Hematopoietic multipotent progenitor cell (in vitro differentiated cells): Measurements from ENCODE around the gene ACAP1. TPM values are rescaled to one million over a fixed set of nuclear protein-coding genes. Genes with fewer than 3 reads are reported as not detected.
"Not testable (repeated sequence)": the region's sequence is repeated elsewhere in the genome, so short reads cannot be mapped to it uniquely, and the experiment has no call there.

Experiments
- DNase-seq, 3 donors: peaks; one replicate each; pipeline ENCODE4 v3.0.0-alpha.2; 2011 to 2015; ENCODE audit warnings: low read depth in 2 of 3, low spot score in 2 of 3
- total RNA-seq: library from RNA; depleted of rRNA; stranded (reverse); fragments of >200 nt; gene quantifications from one replicate; pipeline ENCODE4 v1.2.3, GENCODE V29; 2012

The ACAP1 gene
- total RNA-seq, 1 donor = 109 TPM

GRCh38 chr17:7328840-7329373 is 7.4 kb upstream of the ACAP1 start, which contains the start of gene NEURL4:
TSS of gene NEURL4 (minus strand) at chr17:7329335. CDS start at chr17:7329312, 23 bp downstream.
- peak in 2 of 3 donors; percentile 34 to 46 for DNase-seq

GRCh38 chr17:7329374-7329996 is 6.8 kb upstream of the ACAP1 start:
- DNase-seq = peak; percentile 93 to 99 (median 99)

GRCh38 chr17:7329997-7330637 is 6.2 kb upstream of the ACAP1 start:
- peak in 2 of 3 donors; percentile 80 to 90 for DNase-seq

GRCh38 chr17:7330638-7331015 is 5.7 kb upstream of the ACAP1 start:
- DNase-seq = no peak

GRCh38 chr17:7332111-7332510 is 4.2 kb upstream of the ACAP1 start:
- no peak for DNase-seq

DNA sequence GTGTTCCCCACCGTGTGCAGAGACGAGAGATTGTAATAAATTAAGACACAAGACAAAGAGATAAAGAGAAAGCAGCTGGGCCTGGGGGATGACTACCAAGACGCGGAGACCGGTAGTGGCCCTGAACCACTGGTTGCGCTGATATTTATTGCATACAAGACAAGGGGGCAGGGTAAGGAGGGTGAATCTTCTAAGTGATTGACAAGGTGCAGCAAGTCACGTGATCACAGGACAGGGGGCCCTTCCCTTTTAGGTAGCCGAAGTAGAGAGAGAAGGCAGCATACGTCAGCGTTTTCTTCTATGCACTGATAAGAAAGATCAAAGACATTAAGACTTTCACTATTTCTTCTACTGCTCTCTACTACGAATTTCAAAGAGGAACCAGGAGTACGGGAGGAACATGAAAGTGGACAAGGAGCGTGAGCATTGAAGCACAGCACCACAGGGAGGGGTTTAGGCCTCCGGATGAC is 3.7 kb upstream of the ACAP1 start:
- not testable (repeated sequence) for DNase-seq

GRCh38 chr17:7334938-7335538 is 1.3 kb upstream of the ACAP1 start:
- no peak for DNase-seq

DNA sequence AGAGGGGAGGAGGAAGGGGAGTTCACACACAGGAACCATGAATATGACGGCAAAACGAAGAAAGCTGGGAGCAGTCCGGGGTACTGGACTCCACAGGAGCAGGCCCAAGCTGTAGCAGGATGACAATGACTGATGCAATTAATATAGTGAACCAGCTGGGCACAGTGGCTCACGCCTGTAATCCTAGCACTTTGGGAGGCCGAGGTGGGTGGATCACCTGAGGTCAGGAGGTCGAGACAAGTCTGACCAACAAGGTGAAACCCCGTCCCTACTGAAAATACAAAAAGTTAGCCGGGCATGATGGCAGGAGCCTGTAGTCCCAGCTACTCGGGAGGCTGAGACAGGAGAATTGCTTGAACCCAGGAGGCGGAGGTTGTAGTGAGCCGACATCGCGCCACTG is 564 bp upstream of the ACAP1 start:
- not testable (repeated sequence) for DNase-seq

DNA sequence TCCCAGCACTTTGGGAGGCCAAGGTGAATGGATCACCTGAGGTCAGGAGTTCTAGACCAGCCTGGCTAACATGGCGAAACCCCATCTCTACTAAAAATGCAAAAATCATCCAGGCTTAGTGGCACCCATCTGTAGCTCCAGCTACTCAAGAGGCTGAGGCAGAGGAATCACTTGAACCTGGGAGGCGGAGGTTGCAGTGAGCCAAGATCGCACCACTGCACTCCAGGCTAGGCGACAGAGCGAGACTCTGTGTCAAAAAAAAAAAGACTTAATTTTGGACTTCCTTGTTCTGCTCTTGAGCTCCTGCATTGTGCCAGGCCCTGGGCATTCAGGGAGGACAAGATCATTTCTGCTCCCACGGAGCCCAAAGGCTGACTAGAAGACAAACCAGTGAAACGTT is 1.3 kb downstream of the ACAP1 start:
- not testable (repeated sequence) for DNase-seq

DNA sequence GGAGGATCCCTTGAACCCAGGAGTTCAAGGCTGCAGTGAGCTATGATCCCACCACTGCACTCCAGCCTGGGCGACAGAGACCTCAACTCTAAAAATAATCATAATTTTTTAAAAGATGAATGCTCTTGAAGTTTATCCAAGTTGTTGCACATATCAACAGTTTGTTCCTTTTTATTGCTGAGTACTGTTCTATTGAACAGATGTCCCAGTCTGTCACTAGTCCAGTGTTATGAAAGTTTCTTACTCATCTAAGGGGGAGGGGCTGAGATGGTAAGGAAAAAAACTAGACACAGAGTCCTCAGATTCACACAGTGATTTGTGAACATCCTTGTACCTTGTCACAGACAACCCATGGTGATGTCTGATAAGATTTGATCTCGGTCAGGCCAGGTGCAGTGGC is 3.9 kb downstream of the ACAP1 start:
- no peak for DNase-seq

GRCh38 chr17:7341842-7342241 is 5.5 kb downstream of the ACAP1 start:
- DNase-seq = no peak

DNA sequence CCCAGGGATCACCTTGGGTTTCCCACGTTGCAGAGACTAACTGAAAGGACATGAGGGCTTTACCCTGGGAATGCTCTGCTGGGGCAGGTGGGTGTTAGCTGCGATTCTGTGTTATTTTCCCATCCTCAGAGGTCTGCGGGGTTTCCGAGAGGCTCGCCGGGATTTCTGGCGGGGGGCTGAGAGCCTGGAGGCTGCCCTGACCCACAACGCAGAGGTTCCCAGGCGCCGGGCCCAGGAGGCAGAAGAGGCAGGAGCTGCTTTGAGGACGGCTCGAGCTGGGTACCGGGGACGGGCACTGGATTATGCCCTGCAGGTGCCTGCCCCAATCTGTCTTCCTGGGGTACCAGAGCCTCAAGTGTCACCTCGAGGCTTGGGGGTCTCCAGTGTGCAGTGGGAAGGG is 6.9 kb downstream of the ACAP1 start:
- no peak for DNase-seq

GRCh38 chr17:7346761-7347614 is 10.7 kb downstream of the ACAP1 start:
- DNase-seq = no peak

GRCh38 chr17:7347630-7348477 is 11.5 kb downstream of the ACAP1 start:
- DNase-seq = no peak

DNA sequence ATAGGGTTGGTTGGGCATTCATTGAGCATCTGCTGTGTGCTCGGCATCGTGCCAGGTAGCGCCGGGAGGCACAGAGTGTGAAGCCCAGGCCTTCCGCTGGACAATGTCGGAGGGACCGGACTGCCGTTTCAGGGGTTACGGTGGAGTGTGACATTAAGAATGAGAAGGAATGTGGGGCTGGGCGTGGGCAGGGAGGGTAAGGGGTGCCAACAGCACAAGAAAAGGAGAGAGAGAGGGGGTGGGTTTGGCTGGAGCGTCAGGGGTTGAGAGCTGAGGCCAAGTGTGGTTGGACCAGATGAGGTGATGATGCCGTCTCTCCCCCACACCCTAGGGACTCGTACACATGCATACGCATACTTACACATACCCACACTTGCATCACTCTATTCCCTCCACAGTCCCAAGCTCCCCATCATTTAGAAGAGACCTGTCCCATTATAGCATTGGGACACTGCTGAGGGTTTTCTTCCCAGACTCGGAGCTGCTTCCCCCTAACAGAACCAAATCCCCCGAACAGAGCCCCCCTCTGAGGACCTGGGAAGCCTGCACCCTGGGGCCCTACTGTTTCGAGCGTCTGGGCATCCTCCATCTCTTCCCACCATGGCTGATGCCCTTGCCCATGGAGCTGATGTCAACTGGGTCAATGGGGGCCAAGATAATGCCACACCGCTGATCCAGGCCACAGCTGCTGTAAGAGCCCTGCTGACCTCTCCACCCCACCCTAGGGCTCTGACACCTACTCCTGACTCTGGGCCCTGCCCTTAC is 12.3 kb downstream of the ACAP1 start:
- DNase-seq = no peak

GRCh38 chr17:7351665-7352502 is 15.6 kb downstream of the ACAP1 start, which contains the start of gene KCTD11:
TSS of gene KCTD11 (plus strand) at chr17:7352162.
- peak in 2 of 3 donors; percentile 30 to 43 for DNase-seq

GRCh38 chr17:7352503-7352889 is 16.2 kb downstream of the ACAP1 start:
- DNase-seq = peak in 2 of 3 donors; percentile 26
